Activated naive CD4-positive, alpha-beta T cell treated with anti-CD3 and anti-CD28 coated beads, Interleukin-2, amount 50 U/mL, for 72 hours (primary cell): ENCODE data around the gene TFB2M. TPM values are rescaled to one million over a fixed set of nuclear protein-coding genes. Genes with fewer than 3 reads are reported as not detected.

Source experiments
- ATAC-seq, 2 donors: fragments of 150-1000 bp; cut with Tn5 transposase; 2 replicates each; pipeline ENCODE4 v1.10.0; 2021; ENCODE audit warnings: mild to moderate bottlenecking in 2 of 2, moderate library complexity in 2 of 2
- DNase-seq, 2 donors: peaks; one replicate each; pipeline ENCODE4 v3.0.0; 2021 to 2022; ENCODE audit warnings: low spot score in 2 of 2
- H3K27ac Mint-ChIP-seq, 2 donors: one replicate each; pipeline ENCODE4 v1.8.0; 2022; ENCODE audit warnings: mild to moderate bottlenecking in 2 of 2, mixed read lengths in 2 of 2
- H3K36me3 Mint-ChIP-seq, 2 donors: one replicate each; pipeline ENCODE4 v1.8.0; 2022; ENCODE audit warnings: mixed read lengths in 2 of 2
- H3K9me3 Mint-ChIP-seq, 2 donors: one replicate each; pipeline ENCODE4 v1.8.0; 2022; ENCODE audit warnings: mixed read lengths in 2 of 2
- total RNA-seq, 2 donors: library from RNA; stranded (reverse); gene quantifications; one replicate each; pipeline ENCODE4 v1.2.3, GENCODE V29; 2022

The TFB2M gene
- total RNA-seq, 2 donors from 2014 or later, result 11.9 to 17.6 TPM

DNA sequence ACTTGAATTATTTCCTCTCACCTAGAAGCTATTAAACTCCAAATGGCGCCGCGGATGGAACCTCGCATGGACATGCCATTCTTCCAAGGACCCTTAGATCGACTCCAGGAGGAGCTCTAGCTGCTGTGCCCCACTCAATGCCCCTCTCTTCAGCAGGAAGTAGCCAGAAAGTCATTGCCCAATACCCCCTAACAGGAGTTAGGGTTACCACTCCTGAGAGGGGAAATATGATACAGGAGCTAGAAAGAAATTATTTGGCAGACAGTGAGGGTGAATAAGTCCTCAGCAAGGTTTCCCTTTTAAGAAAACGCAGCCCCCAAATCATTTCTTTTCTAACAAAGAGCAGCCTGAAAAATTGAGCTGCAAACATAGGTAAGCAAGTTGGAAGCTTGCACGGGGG is 28.6 kb downstream of the TFB2M start:
- peaks cover 0 to 5% of the 10 kb centered on the region in 2 donors for H3K36me3 Mint-ChIP-seq
- H3K27ac Mint-ChIP-seq, result no peak overlapping the region
- DNase-seq (no peak), ATAC-seq (no peak)
- no peaks in the 10 kb centered on the region for H3K9me3 Mint-ChIP-seq

GRCh38 chr1:246534114-246534513 is 31.9 kb downstream of the TFB2M start:
- H3K27ac Mint-ChIP-seq, result no peak overlapping the region
- DNase-seq (no peak), ATAC-seq (no peak)
- H3K9me3 Mint-ChIP-seq, result peaks cover 5 to 12% of the 10 kb centered on the region in 2 donors
- H3K36me3 Mint-ChIP-seq, result peaks cover 0 to 17% of the 10 kb centered on the region in 2 donors

- H3K27ac Mint-ChIP-seq, result no peak overlapping the region
- no peak for ATAC-seq
Observed at GRCh38 chr1:246533371-246533905, 32.6 kb downstream of the TFB2M start.

GRCh38 chr1:246532519-246532918 is 33.5 kb downstream of the TFB2M start:
- H3K36me3 Mint-ChIP-seq, result peaks cover 0 to 17% of the 10 kb centered on the region in 2 donors
- H3K9me3 Mint-ChIP-seq, result peaks cover 5 to 14% of the 10 kb centered on the region in 2 donors
- no peak for ATAC-seq
- no peak for DNase-seq
- H3K27ac Mint-ChIP-seq, result no peak overlapping the region

More at GRCh38 chr1:246533371-246533905, 32.6 kb downstream of the TFB2M start:
- Mint-ChIP-seq H3K36me3 (peaks cover 0 to 17% of the 10 kb centered on the region in 2 donors), H3K9me3 (peaks cover 5 to 14% of the 10 kb centered on the region in 2 donors)
- DNase-seq, result no peak

DNA sequence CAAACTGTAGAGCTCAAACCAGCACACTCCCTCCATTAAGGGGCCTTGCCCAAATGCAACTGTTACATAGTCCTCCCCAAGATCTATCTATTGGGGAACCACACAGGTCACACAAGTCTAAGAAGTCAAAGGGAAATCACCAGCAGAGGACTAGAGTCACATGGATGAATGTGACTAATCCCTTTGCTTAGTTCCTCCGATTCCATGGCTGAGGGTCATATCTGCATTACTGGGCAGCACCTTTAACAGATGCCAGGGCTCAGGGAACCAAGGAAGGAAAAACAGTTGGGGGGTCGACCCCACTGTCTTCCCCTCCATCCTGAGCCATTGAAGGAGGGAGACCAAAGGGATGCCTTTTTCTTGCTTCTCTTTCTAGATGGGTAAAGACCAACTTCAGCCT is 35.6 kb downstream of the TFB2M start:
- ATAC-seq, result no peak
- Mint-ChIP-seq H3K36me3 (peaks cover 0 to 17% of the 10 kb centered on the region in 2 donors), H3K9me3 (peaks cover 5 to 14% of the 10 kb centered on the region in 2 donors), H3K27ac (no peak overlapping the region)
- no peak for DNase-seq

DNA sequence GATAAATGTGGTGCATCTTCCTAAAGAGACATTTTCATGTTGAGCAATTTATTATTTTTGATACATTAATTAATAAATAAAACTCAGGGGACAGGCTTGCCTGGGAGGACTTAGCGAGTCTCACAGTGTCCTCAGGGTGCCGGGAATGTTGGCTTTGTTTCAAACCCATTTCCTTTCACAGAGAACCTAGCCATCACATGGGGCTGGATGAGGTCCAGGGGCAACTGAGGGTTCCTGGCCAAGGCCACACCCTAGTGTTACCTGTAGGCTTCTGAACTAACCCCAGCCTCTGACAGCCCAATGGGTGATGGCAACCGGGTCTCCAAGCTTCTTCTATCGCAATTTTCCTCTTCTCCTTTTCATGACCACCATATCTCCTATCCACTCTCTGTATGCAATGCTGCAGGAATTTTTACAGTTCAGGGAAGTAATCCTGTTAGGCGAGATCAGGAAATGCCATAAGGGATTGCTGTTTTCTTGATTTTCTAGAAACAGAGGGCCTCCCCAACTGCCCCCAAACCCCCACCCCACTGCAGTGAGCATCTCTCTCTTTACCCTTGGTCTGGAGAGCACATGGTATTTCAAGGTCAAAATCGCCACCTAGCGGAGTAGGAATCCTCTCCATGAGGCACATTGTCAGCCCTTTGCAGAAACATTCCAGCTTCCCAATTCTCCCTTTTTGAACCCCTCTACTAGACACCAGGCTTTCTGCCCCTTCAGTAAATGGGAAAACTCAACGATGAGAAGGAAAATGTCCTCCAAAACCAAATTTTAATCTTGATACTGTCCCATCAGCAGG is 36.9 kb downstream of the TFB2M start:
- peaks cover 5 to 14% of the 10 kb centered on the region in 2 donors for H3K9me3 Mint-ChIP-seq
- ATAC-seq, result no peak
- DNase-seq, result no peak
- H3K36me3 Mint-ChIP-seq, result peaks cover 0 to 17% of the 10 kb centered on the region in 2 donors
- H3K27ac Mint-ChIP-seq, result no peak overlapping the region

DNA sequence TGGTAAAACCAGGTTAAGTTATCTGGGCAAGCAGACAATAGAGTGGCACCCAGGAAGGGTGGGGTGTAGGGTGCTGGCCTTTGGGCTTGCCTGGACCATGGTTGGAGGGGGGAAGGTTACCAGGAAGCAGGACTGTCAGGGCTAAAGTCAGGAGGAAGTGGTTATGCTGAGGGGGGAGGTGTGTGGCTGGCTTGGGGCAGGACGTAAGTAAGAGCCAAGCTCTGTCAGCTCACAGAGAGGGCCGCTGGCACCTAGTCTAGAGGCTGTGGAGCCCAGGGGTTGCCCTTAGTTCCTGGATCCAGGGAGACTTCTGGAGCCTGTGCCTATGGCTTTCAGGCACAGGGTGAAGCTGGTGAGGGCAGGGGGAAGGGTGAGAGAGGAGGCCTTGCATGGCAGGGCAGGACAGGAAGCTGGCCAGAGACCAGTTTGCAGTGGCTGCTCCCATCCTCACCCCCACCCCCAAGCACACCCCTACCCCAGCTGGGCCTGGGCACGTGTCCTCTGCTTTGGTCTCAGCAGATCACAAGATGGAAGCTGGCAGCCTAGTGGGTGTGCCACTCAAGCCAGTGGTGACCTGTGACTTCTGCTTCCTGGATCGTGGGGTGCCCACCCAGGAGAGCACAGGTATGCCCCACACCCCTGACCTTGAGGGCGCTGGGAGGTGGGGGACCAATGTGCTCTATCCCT is 38.5 kb downstream of the TFB2M start:
- ATAC-seq, result peak in 1 of 2 donors; percentile 37

GRCh38 chr1:246526915-246527314 is 39.1 kb downstream of the TFB2M start:
- Mint-ChIP-seq H3K36me3 (peaks cover 0 to 17% of the 10 kb centered on the region in 2 donors), H3K9me3 (peaks cover 5 to 14% of the 10 kb centered on the region in 2 donors), H3K27ac (peak overlapping the region; percentile 75 to 79)
- DNase-seq (no peak), ATAC-seq (no peak)

More for the DNA sequence above, 38.5 kb downstream of the TFB2M start:
- Mint-ChIP-seq H3K36me3 (peaks cover 0 to 17% of the 10 kb centered on the region in 2 donors), H3K9me3 (peaks cover 5 to 14% of the 10 kb centered on the region in 2 donors), H3K27ac (peak overlapping the region; percentile 75 to 79)
- no peak for DNase-seq

DNA sequence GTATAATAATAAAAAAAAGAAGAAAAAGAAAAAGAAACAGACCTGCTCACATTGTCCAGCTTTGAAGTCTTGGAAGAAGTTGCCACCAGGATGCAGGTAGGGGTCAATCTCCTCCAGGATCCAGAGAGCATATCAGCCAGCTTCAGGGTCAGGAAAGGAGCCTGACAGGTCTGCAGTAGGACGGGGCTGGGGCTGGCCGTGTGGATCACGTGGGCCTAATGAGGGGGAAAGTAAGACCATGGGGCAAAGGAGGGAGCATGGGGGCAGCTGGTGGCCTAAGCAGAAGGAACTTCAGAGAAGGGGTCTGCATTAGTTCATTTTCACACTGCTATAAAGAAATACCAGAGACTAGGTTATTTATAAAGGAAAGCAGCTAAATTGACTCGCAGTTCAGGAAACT is 39.7 kb downstream of the TFB2M start:
- peaks cover 0 to 12% of the 10 kb centered on the region in 2 donors for H3K36me3 Mint-ChIP-seq
- H3K27ac Mint-ChIP-seq, result peak overlapping the region in 1 of 2 donors; percentile 33
- ATAC-seq (no peak), DNase-seq (no peak)
- peaks cover 4 to 14% of the 10 kb centered on the region in 2 donors for H3K9me3 Mint-ChIP-seq

DNA sequence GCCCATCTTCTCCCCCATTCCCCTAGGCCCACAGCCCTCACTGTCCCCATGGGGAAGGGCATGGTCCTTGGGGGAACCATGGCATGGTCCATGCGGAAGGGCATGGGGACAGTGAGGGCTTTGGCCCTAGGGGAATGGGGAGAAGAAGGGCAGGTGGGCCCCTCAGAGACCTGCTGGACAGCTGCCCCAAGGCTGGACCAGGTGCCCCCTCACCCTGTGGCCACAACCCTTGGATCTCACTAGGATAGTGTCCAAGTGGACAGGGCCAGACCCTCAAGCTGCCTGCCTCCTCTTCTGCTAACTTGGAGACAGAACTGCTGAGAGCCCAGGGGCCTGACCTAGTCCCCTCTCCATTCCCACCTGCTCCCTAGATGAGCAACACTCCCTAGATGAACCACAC is 46.5 kb downstream of the TFB2M start:
- ATAC-seq (no peak), DNase-seq (no peak)
- peaks cover 4 to 8% of the 10 kb centered on the region in 2 donors for H3K9me3 Mint-ChIP-seq
- H3K36me3 Mint-ChIP-seq, result peaks cover 13 to 14% of the 10 kb centered on the region in 2 donors
- no peak overlapping the region for H3K27ac Mint-ChIP-seq

- H3K36me3 Mint-ChIP-seq, result peaks cover 14 to 18% of the 10 kb centered on the region in 2 donors
- peaks cover 4 to 8% of the 10 kb centered on the region in 2 donors for H3K9me3 Mint-ChIP-seq
- no peak for DNase-seq
- no peak for ATAC-seq
- H3K27ac Mint-ChIP-seq, result no peak overlapping the region
Observed at GRCh38 chr1:246518456-246519205, 47.4 kb downstream of the TFB2M start.

DNA sequence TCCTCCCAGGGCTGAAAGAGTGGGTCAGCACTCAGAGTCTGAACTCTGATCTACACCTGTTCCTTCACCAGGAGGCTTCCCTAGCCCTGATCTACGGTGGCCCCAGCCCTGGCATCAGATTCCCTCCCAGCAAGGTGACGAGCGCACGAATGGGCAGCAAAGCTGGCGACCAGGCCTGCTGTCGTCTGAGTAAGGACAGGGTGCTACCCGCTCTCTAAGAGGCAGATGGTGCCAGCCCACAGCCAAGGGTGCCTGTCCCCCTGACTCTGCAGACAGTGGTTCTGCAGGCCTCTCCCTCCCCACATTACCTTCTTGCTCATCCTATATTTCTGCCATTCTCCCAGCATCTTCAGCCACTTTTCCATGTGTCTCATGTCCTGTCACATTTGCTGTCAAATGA is 48.7 kb downstream of the TFB2M start:
- ATAC-seq, result no peak
- Mint-ChIP-seq H3K36me3 (peaks cover 14 to 18% of the 10 kb centered on the region in 2 donors), H3K9me3 (peaks cover 4 to 8% of the 10 kb centered on the region in 2 donors), H3K27ac (peak overlapping the region in 1 of 2 donors; percentile 60)
- DNase-seq, result no peak

DNA sequence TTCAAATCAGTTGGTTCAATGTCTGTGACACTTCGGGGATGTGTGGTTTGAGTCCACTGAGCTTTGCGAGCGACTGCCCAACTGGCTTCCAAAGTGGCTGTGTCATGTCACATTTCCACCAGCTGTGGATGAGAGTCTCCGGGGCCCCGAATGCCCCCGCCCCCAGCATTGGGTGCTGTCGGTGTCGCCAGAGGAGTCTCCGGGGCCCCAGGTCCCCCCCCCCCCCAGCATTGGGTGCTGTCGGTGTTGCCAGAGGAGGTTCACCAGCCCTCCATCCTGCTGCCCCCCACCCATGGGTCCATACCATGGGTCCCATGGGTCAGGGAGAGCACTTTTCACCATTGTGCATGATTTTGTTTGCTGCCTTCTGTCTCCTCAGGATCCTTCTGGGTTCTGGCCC is 49.9 kb downstream of the TFB2M start:
- Mint-ChIP-seq H3K27ac (no peak overlapping the region), H3K36me3 (peaks cover 14 to 18% of the 10 kb centered on the region in 2 donors), H3K9me3 (peaks cover 4 to 8% of the 10 kb centered on the region in 2 donors)
- ATAC-seq (no peak), DNase-seq (no peak)

- peaks cover 4 to 8% of the 10 kb centered on the region in 2 donors for H3K9me3 Mint-ChIP-seq
- no peak overlapping the region for H3K27ac Mint-ChIP-seq
- peaks cover 14 to 18% of the 10 kb centered on the region in 2 donors for H3K36me3 Mint-ChIP-seq
- DNase-seq, result no peak
- ATAC-seq, result no peak
Observed at GRCh38 chr1:246515390-246516005, 50.6 kb downstream of the TFB2M start.

GRCh38 chr1:246513619-246514343 is 52.3 kb downstream of the TFB2M start:
- H3K36me3 Mint-ChIP-seq, result peaks cover 14 to 18% of the 10 kb centered on the region in 2 donors
- peak; percentile 26 to 82 for ATAC-seq
- DNase-seq, result no peak
- peaks cover 4 to 8% of the 10 kb centered on the region in 2 donors for H3K9me3 Mint-ChIP-seq
- H3K27ac Mint-ChIP-seq, result peak overlapping the region in 1 of 2 donors; percentile 77
